HuH-7.5 (cell line): Measurements from ENCODE around the gene STK4.

Experiments used
- DNase-seq: peaks from one replicate; pipeline ENCODE4 v3.0.0; 2011; ENCODE audit warnings: low spot score

The STK4 gene

DNA sequence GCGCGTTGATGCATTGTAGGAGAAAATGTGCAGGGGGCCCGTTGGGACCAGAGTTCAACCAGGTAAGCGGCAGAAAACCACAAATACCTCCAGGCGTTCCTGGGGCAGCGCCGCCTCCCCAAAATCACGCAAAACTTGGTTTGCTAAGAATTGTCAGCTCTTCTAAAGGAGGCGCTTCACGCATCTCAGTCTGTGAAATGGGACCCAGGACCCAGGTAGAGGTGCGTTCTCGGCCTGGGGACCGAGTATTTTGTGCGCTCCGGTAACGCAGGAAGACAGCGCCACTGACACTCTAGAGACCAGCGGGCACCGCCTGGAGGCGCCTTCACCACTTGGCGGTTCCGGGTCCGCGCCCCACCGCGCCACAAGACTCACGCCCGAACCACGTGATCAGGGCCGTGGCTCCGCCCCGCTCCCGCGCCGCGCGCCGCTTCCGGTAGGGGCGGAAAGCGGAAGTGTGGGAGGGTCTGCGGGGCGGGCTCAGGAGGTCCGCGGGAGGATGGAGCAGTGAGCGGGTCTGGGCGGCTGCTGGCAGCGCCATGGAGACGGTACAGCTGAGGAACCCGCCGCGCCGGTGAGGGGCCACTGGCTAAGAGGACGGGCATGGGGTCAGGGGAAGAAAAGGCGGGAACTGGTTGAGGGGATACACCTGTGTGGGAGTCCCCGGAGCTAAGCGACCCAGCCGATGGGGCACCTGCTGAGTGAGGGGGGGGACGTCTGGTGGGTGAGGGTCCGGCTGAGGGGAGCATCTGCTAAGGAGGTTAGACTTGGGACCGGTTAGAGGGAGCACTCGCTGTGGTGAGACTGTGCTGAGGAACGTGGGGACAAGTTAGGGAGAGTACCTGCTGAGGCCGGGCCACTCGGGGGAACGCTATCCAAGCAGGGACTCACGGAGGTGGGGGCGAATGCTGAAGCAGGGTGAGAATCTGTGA lies at the start of gene STK4:
STK4 (plus strand) TSS at position 483 of the 932 bp plus-strand sequence; CDS start at position 540, 57 bp downstream.
- DNase-seq = peak; percentile 78

- no peak for DNase-seq
Observed at GRCh38 chr20:44916586-44916985, 49.7 kb upstream of the STK4 start.

- no peak for DNase-seq
Observed at GRCh38 chr20:44917399-44917798, 48.9 kb upstream of the STK4 start.

DNA sequence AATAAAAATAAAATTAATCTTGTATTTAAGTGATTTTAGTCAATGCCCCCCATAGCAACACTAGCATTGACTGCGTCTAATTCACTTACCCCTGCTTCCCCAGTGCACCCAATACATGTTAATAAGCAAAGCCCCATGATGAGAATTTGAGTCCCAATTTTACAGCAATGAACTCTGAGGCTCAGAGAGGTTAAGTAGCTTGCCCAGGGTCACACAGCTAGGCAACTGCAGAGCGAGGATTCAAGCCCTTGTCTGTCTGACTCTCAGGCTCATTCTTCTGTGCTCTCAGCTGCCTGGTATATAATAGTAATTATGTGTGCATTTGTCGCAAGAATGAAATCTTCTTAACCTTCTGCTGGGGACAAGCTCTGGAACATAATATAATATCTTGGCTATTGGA lies 48.0 kb upstream of the STK4 start:
- no peak for DNase-seq

DNA sequence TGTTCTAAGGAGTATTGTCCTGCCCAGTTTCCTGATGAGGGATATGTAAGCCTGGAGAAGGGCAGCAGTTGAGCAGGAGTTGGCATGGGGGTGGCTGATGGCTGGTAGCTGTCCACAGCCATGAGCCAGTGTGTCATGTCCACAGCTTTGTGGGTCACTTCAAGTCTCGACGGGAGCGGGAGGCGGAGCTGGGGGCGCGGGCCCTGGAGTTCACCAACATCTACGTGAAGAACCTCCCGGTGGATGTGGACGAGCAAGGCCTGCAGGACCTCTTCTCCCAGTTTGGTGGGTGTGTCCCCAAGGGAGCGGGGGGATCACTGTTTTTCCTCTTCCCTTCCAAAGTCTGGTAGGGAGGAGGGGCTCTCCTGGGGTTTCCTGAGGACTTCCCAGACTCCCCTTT lies 47.6 kb upstream of the STK4 start:
- DNase-seq = no peak

GRCh38 chr20:44921447-44921846 lies 44.9 kb upstream of the STK4 start:
- no peak for DNase-seq

DNA sequence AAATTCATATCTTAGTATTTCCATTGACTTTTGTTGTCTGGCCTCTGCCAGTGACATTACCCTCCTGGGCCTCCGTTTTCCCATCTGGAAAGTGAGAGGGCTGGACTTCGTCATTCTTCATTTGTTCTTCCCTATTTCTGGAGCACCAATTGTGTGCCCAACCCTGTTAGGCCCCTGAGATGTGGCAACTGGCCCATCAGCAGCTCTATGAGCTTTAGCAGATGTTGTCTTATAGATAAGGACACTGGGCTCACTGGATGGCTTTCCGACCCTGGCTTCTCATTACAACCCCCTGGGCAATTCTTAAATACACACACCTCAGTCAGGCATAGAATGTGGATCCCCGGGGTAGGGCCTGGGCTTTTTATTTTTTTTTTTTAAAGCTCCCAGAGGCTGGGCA lies 41.8 kb upstream of the STK4 start:
- no peak for DNase-seq

GRCh38 chr20:44928595-44928994 lies 37.7 kb upstream of the STK4 start:
- no peak for DNase-seq

- DNase-seq = no peak
Observed at GRCh38 chr20:44930517-44931168, 35.7 kb upstream of the STK4 start.

GRCh38 chr20:44931911-44932310 lies 34.4 kb upstream of the STK4 start:
- no peak for DNase-seq

GRCh38 chr20:44932916-44933315 lies 33.4 kb upstream of the STK4 start:
- DNase-seq = no peak

GRCh38 chr20:44936510-44936909 lies 29.8 kb upstream of the STK4 start:
- no peak for DNase-seq

- no peak for DNase-seq
Observed at GRCh38 chr20:44938637-44939036, 27.7 kb upstream of the STK4 start.

DNA sequence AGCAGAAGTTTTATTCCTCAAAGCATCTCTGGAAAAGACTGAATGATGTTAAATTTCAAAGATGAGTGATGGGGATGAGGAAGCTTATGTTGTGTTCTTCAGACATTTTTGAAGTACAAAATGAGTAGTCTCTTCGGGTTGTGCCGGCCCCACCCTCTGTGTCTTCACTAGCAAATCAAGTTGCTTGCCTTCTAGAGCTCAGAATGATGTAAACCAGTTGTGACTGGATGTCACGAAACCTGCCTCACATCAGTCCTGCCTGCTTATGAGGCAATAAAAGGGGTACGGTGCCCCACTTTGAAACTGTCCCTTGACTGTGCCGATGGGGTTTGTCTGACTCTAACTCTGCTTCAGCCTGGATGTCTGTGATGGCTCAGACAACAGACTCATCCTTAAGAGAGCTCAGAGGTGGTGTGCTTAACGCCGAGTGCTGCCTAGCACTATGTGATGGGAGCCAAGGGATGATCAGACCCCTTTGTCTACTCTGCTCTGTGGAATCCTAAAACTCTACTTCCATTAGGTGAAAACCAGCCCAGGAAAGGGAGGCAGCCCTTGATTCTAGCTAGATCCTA lies 25.1 kb upstream of the STK4 start:
- DNase-seq = no peak

DNA sequence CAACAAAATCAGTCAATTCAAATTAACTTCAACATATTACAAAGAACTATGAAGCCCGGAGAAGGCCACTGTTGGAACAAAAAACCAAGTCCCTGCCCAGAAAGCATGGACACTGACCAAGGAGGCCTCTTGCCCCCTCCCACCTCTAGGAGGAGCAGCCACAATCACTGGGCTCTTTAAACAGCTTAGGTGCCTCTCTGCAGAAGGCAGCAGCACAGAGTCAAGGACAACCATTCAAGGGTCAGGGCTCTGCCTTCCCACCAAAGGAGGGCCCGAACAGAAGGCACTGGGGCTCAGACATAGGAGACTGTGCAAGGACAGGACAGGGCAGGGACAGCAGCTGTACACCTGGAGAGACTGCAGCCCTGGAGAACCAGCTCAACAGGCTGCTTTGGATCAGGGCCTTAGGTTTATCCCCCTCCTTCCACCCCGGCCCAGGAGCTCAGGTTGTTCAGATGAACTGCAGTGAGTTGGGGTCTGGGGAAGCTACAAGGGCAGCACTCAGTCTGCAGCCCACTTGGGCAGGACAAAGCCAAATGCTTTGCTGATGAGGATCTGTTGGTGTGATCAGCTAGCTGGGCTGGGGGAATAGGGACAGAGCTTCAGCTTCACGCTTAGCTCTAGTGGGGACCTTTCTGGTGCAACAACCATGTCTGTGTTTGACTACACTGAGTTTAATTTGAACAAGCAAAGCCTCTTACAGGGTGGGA lies 23.9 kb upstream of the STK4 start:
- no peak for DNase-seq

GRCh38 chr20:44943828-44944227 lies 22.5 kb upstream of the STK4 start:
- no peak for DNase-seq

GRCh38 chr20:44945261-44945660 lies 21.1 kb upstream of the STK4 start:
- DNase-seq = no peak

DNA sequence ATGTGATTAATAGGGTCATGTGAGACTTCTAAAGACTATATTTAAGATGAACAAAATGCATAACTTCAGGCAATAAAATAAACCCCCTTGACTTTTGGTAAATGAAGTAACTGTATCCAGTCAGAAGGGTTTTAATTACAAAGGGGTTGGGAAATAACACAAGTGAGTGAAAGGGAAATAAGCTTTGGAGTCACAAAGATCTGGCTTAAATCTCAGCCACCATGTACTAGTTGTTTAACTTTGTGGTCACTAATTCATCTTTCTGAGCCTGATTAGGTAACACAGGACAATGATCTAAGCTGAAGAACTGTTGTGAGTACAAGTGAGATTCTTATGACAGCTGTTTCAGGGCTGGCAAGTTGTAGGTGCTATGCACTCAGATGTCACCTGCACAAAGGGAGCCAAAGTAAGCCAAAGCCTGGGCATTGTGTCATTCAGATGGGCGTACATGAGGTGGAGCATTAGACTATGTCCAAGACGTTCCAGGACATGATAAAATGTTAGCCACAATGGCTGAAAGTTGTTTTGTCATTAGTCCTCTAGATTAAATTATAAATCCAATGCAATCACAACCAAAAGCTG lies 19.9 kb upstream of the STK4 start:
- DNase-seq = no peak

- DNase-seq = no peak
Observed at GRCh38 chr20:44948107-44948506, 18.2 kb upstream of the STK4 start.

GRCh38 chr20:44948513-44948912 lies 17.8 kb upstream of the STK4 start:
- DNase-seq = no peak

GRCh38 chr20:44950368-44950767 lies 15.9 kb upstream of the STK4 start:
- no peak for DNase-seq

- DNase-seq = no peak
Observed at GRCh38 chr20:44952731-44953130, 13.6 kb upstream of the STK4 start.
